Measurements from ENCODE around the gene KLHL28. TPM values are rescaled to one million over a fixed set of nuclear protein-coding genes. Genes with fewer than 3 reads are reported as not detected.

Gene KLHL28
- total and polyA plus RNA-seq, 4 donors: 2.9 to 18.8 (median 10.3) TPM

- no peak for DNase-seq
- intact Hi-C loops (cut with DNase I): no loop called here
- Histone ChIP-seq H3K27me3 (ENCODE audit: control insufficient read depth in 1 of 2, insufficient read depth in 2 of 2, low read length in 1 of 2) (no peaks in the 10 kb centered on the region), H3K4me3 (ENCODE audit: low read length in 2 of 2) (no peak overlapping the region), H3K27ac (ENCODE audit: low read depth in 1 of 2, low read length in 2 of 2) (no peak overlapping the region), H3K9me3 (ENCODE audit: control insufficient read depth, low read length) (no peaks in the 10 kb centered on the region), H3K36me3 (ENCODE audit: control insufficient read depth in 1 of 2, insufficient read depth in 2 of 2, low read length in 1 of 2) (no peaks in the 10 kb centered on the region), H3K4me1 (ENCODE audit: control insufficient read depth in 1 of 2, insufficient read depth in 2 of 2, low read length in 2 of 2) (peaks cover 0 to 2% of the 10 kb centered on the region in 2 donors)
- no peak for ATAC-seq (ENCODE audit: low FRiP score)
- 96 to 98% methylated on average over 3 of the region's 3 CpGs for WGBS, 2 donors
These were observed 7.0 kb downstream of the KLHL28 start for GRCh38 chr14:44954750-44955149.

- no peaks in the 10 kb centered on the region for H3K9me3 ChIP-seq (ENCODE audit: control insufficient read depth, low read length)
- H3K4me3 ChIP-seq (ENCODE audit: low read length in 2 of 2): no peak overlapping the region
- WGBS, 2 donors: 83 to 85% methylated on average over 4 of the region's 4 CpGs
- no peaks in the 10 kb centered on the region for H3K36me3 ChIP-seq (ENCODE audit: control insufficient read depth in 1 of 2, insufficient read depth in 2 of 2, low read length in 1 of 2)
- DNase-seq: no peak
- H3K4me1 ChIP-seq (ENCODE audit: control insufficient read depth in 1 of 2, insufficient read depth in 2 of 2, low read length in 2 of 2): peaks cover 0 to 2% of the 10 kb centered on the region in 2 donors
- no peak for ATAC-seq (ENCODE audit: low FRiP score)
- intact Hi-C loops (cut with DNase I): no loop called here
- H3K27me3 ChIP-seq (ENCODE audit: control insufficient read depth in 1 of 2, insufficient read depth in 2 of 2, low read length in 1 of 2): no peaks in the 10 kb centered on the region
- no peak overlapping the region for H3K27ac ChIP-seq (ENCODE audit: low read depth in 1 of 2, low read length in 2 of 2)
These were observed 9.2 kb downstream of the KLHL28 start for GRCh38 chr14:44952391-44953110.

- H3K36me3 ChIP-seq (ENCODE audit: control insufficient read depth in 1 of 2, insufficient read depth in 2 of 2, low read length in 1 of 2): peaks cover 0 to 2% of the 10 kb centered on the region in 2 donors
- no peaks in the 10 kb centered on the region for H3K9me3 ChIP-seq (ENCODE audit: control insufficient read depth, low read length)
- H3K4me1 ChIP-seq (ENCODE audit: control insufficient read depth in 1 of 2, insufficient read depth in 2 of 2, low read length in 2 of 2): peaks cover 0 to 2% of the 10 kb centered on the region in 2 donors
- ATAC-seq (ENCODE audit: low FRiP score) (no peak), DNase-seq (no peak)
- 85 to 93% methylated on average over 2 of the region's 2 CpGs for WGBS, 2 donors
- H3K4me3 ChIP-seq (ENCODE audit: low read length in 2 of 2): no peak overlapping the region
- intact Hi-C loops (cut with DNase I): no loop called here
- H3K27ac ChIP-seq (ENCODE audit: low read depth in 1 of 2, low read length in 2 of 2): no peak overlapping the region
- H3K27me3 ChIP-seq (ENCODE audit: control insufficient read depth in 1 of 2, insufficient read depth in 2 of 2, low read length in 1 of 2): no peaks in the 10 kb centered on the region
These were observed 10.7 kb downstream of the KLHL28 start for GRCh38 chr14:44951051-44951450.

DNA sequence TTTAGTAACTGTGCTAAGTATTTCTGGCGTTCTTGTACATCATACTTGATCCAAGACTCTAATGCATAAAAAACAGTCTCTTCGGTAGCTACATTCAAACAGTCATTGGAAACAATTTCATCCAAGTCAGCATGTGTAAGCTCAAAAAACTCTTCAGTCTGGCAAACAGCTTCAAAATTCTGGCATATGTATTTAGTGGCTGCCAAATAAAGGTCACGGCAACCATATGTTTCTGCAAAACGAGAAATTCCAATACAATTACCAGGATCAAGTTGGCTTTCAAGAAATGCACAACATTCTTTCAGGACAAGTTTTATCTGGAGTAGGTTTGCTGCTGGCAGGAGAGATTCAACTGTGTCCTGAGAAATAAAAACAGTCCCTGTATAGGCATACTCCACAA lies 16.5 kb downstream of the KLHL28 start:
- H3K4me1 ChIP-seq (ENCODE audit: control insufficient read depth in 1 of 2, insufficient read depth in 2 of 2, low read length in 2 of 2): no peaks in the 10 kb centered on the region
- no peak overlapping the region for H3K4me3 ChIP-seq (ENCODE audit: low read length in 2 of 2)
- intact Hi-C loops (cut with DNase I): no loop called here
- no peaks in the 10 kb centered on the region for H3K9me3 ChIP-seq (ENCODE audit: control insufficient read depth, low read length)
- no peaks in the 10 kb centered on the region for H3K27me3 ChIP-seq (ENCODE audit: control insufficient read depth in 1 of 2, insufficient read depth in 2 of 2, low read length in 1 of 2)
- DNase-seq: no peak
- no peak for ATAC-seq (ENCODE audit: low FRiP score)
- 72 to 73% methylated on average over 4 of the region's 4 CpGs for WGBS, 2 donors
- H3K27ac ChIP-seq (ENCODE audit: low read depth in 1 of 2, low read length in 2 of 2): no peak overlapping the region
- H3K36me3 ChIP-seq (ENCODE audit: control insufficient read depth in 1 of 2, insufficient read depth in 2 of 2, low read length in 1 of 2): peaks cover 0 to 7% of the 10 kb centered on the region in 2 donors

DNA sequence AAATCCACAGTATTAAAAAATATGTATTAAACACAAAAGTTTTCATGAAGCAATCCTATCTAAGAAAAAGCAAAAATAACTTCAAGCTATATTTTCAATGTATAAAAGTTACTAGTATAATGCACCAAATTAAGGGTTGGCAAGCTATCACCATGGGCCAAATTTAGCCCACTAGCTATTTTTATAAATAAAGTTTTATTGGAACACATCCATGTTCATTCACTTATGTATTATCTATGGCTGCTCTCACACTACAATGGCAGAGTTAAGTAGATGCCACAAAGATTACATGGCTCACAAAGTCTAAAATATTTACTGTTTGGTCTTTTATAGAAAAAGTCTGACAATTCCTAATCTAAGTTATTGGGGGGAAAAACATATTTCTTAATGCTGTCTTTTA lies 17.6 kb downstream of the KLHL28 start:
- H3K36me3 ChIP-seq (ENCODE audit: control insufficient read depth in 1 of 2, insufficient read depth in 2 of 2, low read length in 1 of 2): peaks cover 0 to 7% of the 10 kb centered on the region in 2 donors
- H3K27me3 ChIP-seq (ENCODE audit: control insufficient read depth in 1 of 2, insufficient read depth in 2 of 2, low read length in 1 of 2): no peaks in the 10 kb centered on the region
- intact Hi-C loops (cut with DNase I): no loop called here
- H3K27ac ChIP-seq (ENCODE audit: low read depth in 1 of 2, low read length in 2 of 2): no peak overlapping the region
- no peak for ATAC-seq (ENCODE audit: low FRiP score)
- no peak for DNase-seq
- H3K4me1 ChIP-seq (ENCODE audit: control insufficient read depth in 1 of 2, insufficient read depth in 2 of 2, low read length in 2 of 2): no peaks in the 10 kb centered on the region
- H3K9me3 ChIP-seq (ENCODE audit: control insufficient read depth, low read length): no peaks in the 10 kb centered on the region
- no peak overlapping the region for H3K4me3 ChIP-seq (ENCODE audit: low read length in 2 of 2)

- Histone ChIP-seq H3K9me3 (ENCODE audit: control insufficient read depth, low read length) (no peaks in the 10 kb centered on the region), H3K36me3 (ENCODE audit: control insufficient read depth in 1 of 2, insufficient read depth in 2 of 2, low read length in 1 of 2) (peaks cover 0 to 11% of the 10 kb centered on the region in 2 donors), H3K4me3 (ENCODE audit: low read length in 2 of 2) (no peak overlapping the region), H3K27me3 (ENCODE audit: control insufficient read depth in 1 of 2, insufficient read depth in 2 of 2, low read length in 1 of 2) (no peaks in the 10 kb centered on the region), H3K4me1 (ENCODE audit: control insufficient read depth in 1 of 2, insufficient read depth in 2 of 2, low read length in 2 of 2) (no peaks in the 10 kb centered on the region), H3K27ac (ENCODE audit: low read depth in 1 of 2, low read length in 2 of 2) (no peak overlapping the region)
- DNase-seq: no peak
- no peak for ATAC-seq (ENCODE audit: low FRiP score)
- WGBS, 2 donors: 93 to 98% methylated on average over 1 of the region's 1 CpG
- intact Hi-C loops (cut with DNase I): no loop called here
These were observed 19.3 kb downstream of the KLHL28 start for GRCh38 chr14:44942436-44942835.

GRCh38 chr14:44941591-44941990 lies 20.2 kb downstream of the KLHL28 start:
- Histone ChIP-seq H3K4me1 (ENCODE audit: control insufficient read depth in 1 of 2, insufficient read depth in 2 of 2, low read length in 2 of 2) (no peaks in the 10 kb centered on the region), H3K4me3 (ENCODE audit: low read length in 2 of 2) (no peak overlapping the region), H3K9me3 (ENCODE audit: control insufficient read depth, low read length) (no peaks in the 10 kb centered on the region), H3K27ac (ENCODE audit: low read depth in 1 of 2, low read length in 2 of 2) (no peak overlapping the region), H3K27me3 (ENCODE audit: control insufficient read depth in 1 of 2, insufficient read depth in 2 of 2, low read length in 1 of 2) (no peaks in the 10 kb centered on the region), H3K36me3 (ENCODE audit: control insufficient read depth in 1 of 2, insufficient read depth in 2 of 2, low read length in 1 of 2) (peaks cover 0 to 10% of the 10 kb centered on the region in 2 donors)
- no peak for ATAC-seq (ENCODE audit: low FRiP score)
- 83 to 94% methylated on average over 2 of the region's 2 CpGs for WGBS, 2 donors
- intact Hi-C loops (cut with DNase I): no loop called here
- no peak for DNase-seq

DNA sequence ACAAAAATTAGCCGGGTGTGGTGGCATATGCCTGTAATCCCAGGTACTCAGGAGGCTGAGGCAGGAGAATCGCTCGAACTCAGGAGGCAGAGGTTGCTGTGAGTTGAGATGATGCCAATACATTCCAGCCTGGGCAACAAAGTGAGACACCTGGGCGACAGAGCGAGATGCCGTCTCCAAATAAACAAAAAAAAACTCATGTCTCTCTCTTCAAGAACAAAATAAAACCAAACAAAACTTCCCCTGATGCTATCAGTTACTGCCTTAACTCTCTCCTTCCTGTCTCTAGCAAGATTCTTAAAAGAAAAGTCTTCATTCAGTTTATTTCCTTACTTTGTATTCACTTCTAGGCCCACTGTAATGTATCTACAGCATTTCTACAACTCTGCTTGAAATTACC lies 20.8 kb downstream of the KLHL28 start:
- intact Hi-C loops (cut with DNase I): no loop called here
- Histone ChIP-seq H3K4me3 (ENCODE audit: low read length in 2 of 2) (no peak overlapping the region), H3K27me3 (ENCODE audit: control insufficient read depth in 1 of 2, insufficient read depth in 2 of 2, low read length in 1 of 2) (no peaks in the 10 kb centered on the region), H3K9me3 (ENCODE audit: control insufficient read depth, low read length) (no peaks in the 10 kb centered on the region), H3K27ac (ENCODE audit: low read depth in 1 of 2, low read length in 2 of 2) (no peak overlapping the region), H3K4me1 (ENCODE audit: control insufficient read depth in 1 of 2, insufficient read depth in 2 of 2, low read length in 2 of 2) (peaks cover 0 to 2% of the 10 kb centered on the region in 2 donors), H3K36me3 (ENCODE audit: control insufficient read depth in 1 of 2, insufficient read depth in 2 of 2, low read length in 1 of 2) (peaks cover 0 to 10% of the 10 kb centered on the region in 2 donors)
- DNase-seq (no peak), ATAC-seq (ENCODE audit: low FRiP score) (no peak)
- WGBS, 2 donors: 92 to 98% methylated on average over 6 of the region's 6 CpGs

DNA sequence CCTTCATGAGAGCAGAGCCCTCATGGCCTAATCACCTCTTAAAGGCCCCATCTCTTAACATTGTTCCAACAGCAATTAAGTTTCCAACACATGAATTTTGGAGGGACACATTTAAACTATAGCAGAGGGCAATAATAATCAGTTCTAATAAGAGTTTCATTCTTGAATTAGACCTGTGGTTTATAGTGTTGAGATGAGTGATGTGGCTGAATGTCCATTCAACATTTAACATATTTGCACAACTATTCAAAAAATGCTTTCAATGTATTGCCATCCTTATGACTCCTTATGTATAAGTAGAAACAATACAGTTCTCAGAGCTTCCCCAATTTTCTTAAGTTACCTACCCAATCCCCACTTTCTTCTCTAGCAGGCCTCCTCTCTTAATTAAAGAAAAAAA lies 21.5 kb downstream of the KLHL28 start:
- Histone ChIP-seq H3K27me3 (ENCODE audit: control insufficient read depth in 1 of 2, insufficient read depth in 2 of 2, low read length in 1 of 2) (no peaks in the 10 kb centered on the region), H3K27ac (ENCODE audit: low read depth in 1 of 2, low read length in 2 of 2) (no peak overlapping the region), H3K4me1 (ENCODE audit: control insufficient read depth in 1 of 2, insufficient read depth in 2 of 2, low read length in 2 of 2) (peaks cover 0 to 2% of the 10 kb centered on the region in 2 donors), H3K36me3 (ENCODE audit: control insufficient read depth in 1 of 2, insufficient read depth in 2 of 2, low read length in 1 of 2) (peaks cover 0 to 6% of the 10 kb centered on the region in 2 donors), H3K9me3 (ENCODE audit: control insufficient read depth, low read length) (no peaks in the 10 kb centered on the region), H3K4me3 (ENCODE audit: low read length in 2 of 2) (no peak overlapping the region)
- ATAC-seq (ENCODE audit: low FRiP score): no peak
- no peak for DNase-seq
- intact Hi-C loops (cut with DNase I): no loop called here
